Effector memory CD4-positive, alpha-beta T cell (primary cell): ENCODE data around the gene PRSS50.

Experiments
- DNase-seq, 3 donors: peaks; one replicate each; pipeline ENCODE4 v3.0.0-alpha.2; 2020
- H3K27ac ChIP-seq: 2 replicates; pipeline ENCODE4 v1.7.0; 2013; ENCODE audit warnings: mild to moderate bottlenecking, low read length, moderate library complexity; ENCODE audit not compliant: insufficient read depth, poor library complexity, severe bottlenecking
- H3K27me3 ChIP-seq: replicated peaks from 2 replicates; pipeline ENCODE4 v1.7.0; 2013; ENCODE audit warnings: mild to moderate bottlenecking, low read length; ENCODE audit not compliant: insufficient read depth, control insufficient read depth, poor library complexity, severe bottlenecking
- H3K36me3 ChIP-seq: 2 replicates; pipeline ENCODE4 v1.7.0; 2013; ENCODE audit warnings: mild to moderate bottlenecking, low read length, moderate library complexity; ENCODE audit not compliant: control insufficient read depth, insufficient read depth
- H3K4me1 ChIP-seq: 2 replicates; pipeline ENCODE4 v1.7.0; 2013; ENCODE audit warnings: low read length, mild to moderate bottlenecking; ENCODE audit not compliant: control insufficient read depth, insufficient read depth, poor library complexity, severe bottlenecking
- H3K4me3 ChIP-seq: 2 replicates; pipeline ENCODE4 v1.7.0; 2013; ENCODE audit warnings: low read length, low read depth, mild to moderate bottlenecking; ENCODE audit not compliant: insufficient read depth, poor library complexity, severe bottlenecking
- H3K9me3 ChIP-seq: 2 replicates; pipeline ENCODE4 v1.7.0; 2013; ENCODE audit warnings: mild to moderate bottlenecking, low read length, moderate library complexity; ENCODE audit not compliant: control insufficient read depth

Gene PRSS50

GRCh38 chr3:46692566-46692990, 25.1 kb downstream of the PRSS50 start:
- H3K27ac ChIP-seq: peak overlapping the region; percentile 69
- H3K9me3 ChIP-seq: no peaks in the 10 kb centered on the region
- no peak for DNase-seq
- H3K27me3 ChIP-seq: no peaks in the 10 kb centered on the region
- H3K4me3 ChIP-seq: peak overlapping the region; percentile 77
- H3K4me1 ChIP-seq: peaks cover 57% of the 10 kb centered on the region
- peaks cover 2% of the 10 kb centered on the region for H3K36me3 ChIP-seq

- Histone ChIP-seq H3K27me3 (no peaks in the 10 kb centered on the region), H3K4me3 (no peak overlapping the region), H3K4me1 (peaks cover 52% of the 10 kb centered on the region), H3K36me3 (peaks cover 15% of the 10 kb centered on the region), H3K27ac (no peak overlapping the region), H3K9me3 (no peaks in the 10 kb centered on the region)
- DNase-seq: no peak
Measured at GRCh38 chr3:46690798-46691197, 26.9 kb downstream of the PRSS50 start.

DNA sequence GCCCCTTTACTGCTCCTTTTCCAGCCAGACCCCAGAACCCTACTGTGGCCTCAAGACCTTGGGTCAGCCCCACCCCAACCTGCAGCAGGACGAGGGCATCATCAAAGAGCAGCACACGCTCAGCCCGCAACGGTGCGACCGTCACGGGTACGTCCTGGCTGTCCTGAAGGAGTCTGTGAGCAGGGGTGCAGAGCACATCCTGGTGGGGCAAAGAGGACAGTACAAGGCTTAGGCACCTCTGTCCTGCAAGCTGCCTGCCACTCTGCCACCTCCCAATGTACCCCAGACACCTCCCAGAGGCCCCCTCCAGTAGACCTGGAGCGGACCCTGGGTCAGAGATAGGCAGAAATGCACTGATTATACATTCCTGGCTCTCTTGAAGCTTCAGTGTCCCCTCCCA, 32.2 kb downstream of the PRSS50 start:
- Histone ChIP-seq H3K27me3 (no peaks in the 10 kb centered on the region), H3K4me1 (peaks cover 2% of the 10 kb centered on the region), H3K27ac (no peak overlapping the region), H3K9me3 (no peaks in the 10 kb centered on the region), H3K36me3 (peaks cover 33% of the 10 kb centered on the region), H3K4me3 (no peak overlapping the region)
- DNase-seq: no peak

GRCh38 chr3:46684891-46685290, 32.8 kb downstream of the PRSS50 start:
- DNase-seq: no peak
- no peaks in the 10 kb centered on the region for H3K4me1 ChIP-seq
- no peaks in the 10 kb centered on the region for H3K27me3 ChIP-seq
- H3K9me3 ChIP-seq: no peaks in the 10 kb centered on the region
- no peak overlapping the region for H3K27ac ChIP-seq
- peaks cover 33% of the 10 kb centered on the region for H3K36me3 ChIP-seq
- H3K4me3 ChIP-seq: no peak overlapping the region

DNA sequence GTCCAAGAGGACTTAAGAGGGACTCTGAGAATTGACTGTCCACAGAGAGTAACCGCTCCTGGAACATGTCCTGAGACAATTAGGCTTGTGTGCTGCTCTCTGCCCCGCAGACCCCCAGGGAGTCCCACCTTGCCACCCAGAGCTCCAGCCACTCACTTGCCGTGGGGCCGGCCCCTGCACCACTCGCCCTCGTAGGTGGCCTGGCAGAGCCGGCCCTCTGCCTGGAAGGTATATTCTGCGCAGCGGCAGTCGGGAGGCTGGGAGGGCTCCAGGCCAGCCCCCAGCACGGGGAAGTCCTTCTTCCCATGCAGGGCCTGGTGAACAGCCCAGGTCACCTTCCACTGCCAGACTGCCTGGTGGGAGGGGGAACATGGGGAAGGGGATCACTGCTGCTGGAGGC, 34.7 kb downstream of the PRSS50 start:
- no peak for DNase-seq
- peaks cover 33% of the 10 kb centered on the region for H3K36me3 ChIP-seq

GRCh38 chr3:46681856-46682540, 35.7 kb downstream of the PRSS50 start:
- H3K27ac ChIP-seq: no peak overlapping the region
- H3K4me1 ChIP-seq: no peaks in the 10 kb centered on the region
- peaks cover 25% of the 10 kb centered on the region for H3K36me3 ChIP-seq
- no peak overlapping the region for H3K4me3 ChIP-seq
- H3K9me3 ChIP-seq: no peaks in the 10 kb centered on the region
- no peaks in the 10 kb centered on the region for H3K27me3 ChIP-seq
- no peak for DNase-seq

More for the DNA sequence above, 34.7 kb downstream of the PRSS50 start:
- H3K4me1 ChIP-seq: no peaks in the 10 kb centered on the region
- H3K9me3 ChIP-seq: no peaks in the 10 kb centered on the region
- H3K27ac ChIP-seq: no peak overlapping the region
- no peaks in the 10 kb centered on the region for H3K27me3 ChIP-seq
- no peak overlapping the region for H3K4me3 ChIP-seq

GRCh38 chr3:46681387-46681786, 36.3 kb downstream of the PRSS50 start:
- DNase-seq: no peak
- no peaks in the 10 kb centered on the region for H3K27me3 ChIP-seq
- no peaks in the 10 kb centered on the region for H3K4me1 ChIP-seq
- no peaks in the 10 kb centered on the region for H3K9me3 ChIP-seq
- no peak overlapping the region for H3K4me3 ChIP-seq
- H3K36me3 ChIP-seq: peaks cover 24% of the 10 kb centered on the region
- no peak overlapping the region for H3K27ac ChIP-seq

GRCh38 chr3:46680298-46680826, 37.3 kb downstream of the PRSS50 start:
- no peak overlapping the region for H3K27ac ChIP-seq

DNA sequence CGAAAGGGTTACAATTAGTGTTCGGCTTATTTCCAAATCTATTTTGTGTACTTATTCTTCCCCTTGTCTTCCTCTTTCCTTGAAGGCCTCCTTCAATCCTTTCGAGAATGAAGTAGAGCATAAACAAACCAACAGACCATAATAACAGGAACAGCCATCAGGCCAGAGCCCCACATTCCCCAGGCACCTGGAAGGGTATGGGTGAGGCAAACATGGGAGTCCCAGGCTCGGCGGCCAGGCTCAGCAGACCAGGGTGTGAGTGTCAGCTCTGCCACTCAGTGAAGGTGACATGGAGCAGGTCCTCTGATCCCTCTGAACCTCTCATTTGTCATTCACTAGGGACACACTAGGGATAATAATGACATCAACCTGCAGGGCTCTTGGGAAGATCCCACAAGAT, 38.0 kb downstream of the PRSS50 start:
- DNase-seq: no peak
- Histone ChIP-seq H3K9me3 (no peaks in the 10 kb centered on the region), H3K4me3 (no peak overlapping the region), H3K27me3 (no peaks in the 10 kb centered on the region), H3K27ac (no peak overlapping the region), H3K4me1 (no peaks in the 10 kb centered on the region), H3K36me3 (peaks cover 11% of the 10 kb centered on the region)

More at GRCh38 chr3:46680298-46680826, 37.3 kb downstream of the PRSS50 start:
- Histone ChIP-seq H3K36me3 (peaks cover 16% of the 10 kb centered on the region), H3K9me3 (no peaks in the 10 kb centered on the region), H3K27me3 (no peaks in the 10 kb centered on the region), H3K4me1 (no peaks in the 10 kb centered on the region), H3K4me3 (no peak overlapping the region)
- DNase-seq: no peak

- Histone ChIP-seq H3K9me3 (no peaks in the 10 kb centered on the region), H3K27me3 (no peaks in the 10 kb centered on the region), H3K4me1 (no peaks in the 10 kb centered on the region), H3K36me3 (peaks cover 6% of the 10 kb centered on the region), H3K27ac (no peak overlapping the region), H3K4me3 (no peak overlapping the region)
- no peak for DNase-seq
Measured at GRCh38 chr3:46678280-46678679, 39.4 kb downstream of the PRSS50 start.
